HG03066 (cell line): ENCODE data around the gene SGMS2.

Experiments
- ATAC-seq: cut with Tn5 transposase; IDR thresholded peaks from one replicate; pipeline ENCODE4 v1.9.1; 2021; ENCODE audit warnings: low read depth; ENCODE audit not compliant: unreplicated experiment

SGMS2 gene

GRCh38 chr4:107863850-107864371, 39.2 kb downstream of the SGMS2 start:
- ATAC-seq = no peak

GRCh38 chr4:107866726-107867125, 42.0 kb downstream of the SGMS2 start:
- ATAC-seq = no peak

- ATAC-seq = no peak
These were observed 45.5 kb downstream of the SGMS2 start for GRCh38 chr4:107870236-107870635.

DNA sequence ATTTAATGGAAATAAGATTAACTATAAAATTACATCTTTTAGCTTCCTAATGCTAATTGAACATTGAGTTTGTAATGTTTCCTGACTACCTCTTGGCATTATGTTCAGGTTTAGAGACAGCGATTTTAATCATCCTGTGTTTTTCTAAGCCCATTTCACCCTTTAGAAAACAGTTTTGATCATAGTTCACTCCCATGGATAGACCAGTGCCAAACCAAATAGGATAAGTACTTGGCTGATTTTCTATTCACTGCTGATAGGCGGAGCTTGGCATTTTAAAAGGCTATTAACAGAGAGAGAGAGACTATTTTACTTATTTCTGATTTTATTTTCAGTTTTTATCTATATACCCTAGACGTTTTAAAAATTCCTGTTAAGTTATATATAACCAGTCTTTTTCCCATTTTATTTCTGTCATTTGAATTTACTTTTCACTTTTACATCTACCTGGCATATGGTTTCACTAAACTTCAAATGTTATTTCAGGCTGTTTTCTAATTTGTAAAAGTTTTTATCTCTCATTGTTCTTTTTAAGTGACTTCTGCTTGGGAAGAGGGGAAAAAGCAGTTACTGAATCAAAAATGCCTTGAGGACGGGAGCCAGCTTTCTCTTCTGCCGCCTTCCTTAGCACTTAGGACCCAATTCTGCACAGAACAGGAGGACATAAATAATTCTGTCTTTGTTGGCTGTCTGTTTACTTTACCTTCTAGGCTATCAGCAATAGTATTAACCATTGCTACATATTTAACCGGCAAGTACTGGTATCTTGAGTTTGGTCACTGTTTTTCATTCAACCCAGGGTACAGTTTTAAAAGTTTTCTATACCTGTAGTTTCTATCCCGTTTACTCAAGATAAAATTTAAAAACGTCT, 46.4 kb downstream of the SGMS2 start:
- ATAC-seq = no peak

- no peak for ATAC-seq
These were observed 49.3 kb downstream of the SGMS2 start for GRCh38 chr4:107874024-107874423.

GRCh38 chr4:107876099-107876498, 51.4 kb downstream of the SGMS2 start:
- ATAC-seq = no peak

DNA sequence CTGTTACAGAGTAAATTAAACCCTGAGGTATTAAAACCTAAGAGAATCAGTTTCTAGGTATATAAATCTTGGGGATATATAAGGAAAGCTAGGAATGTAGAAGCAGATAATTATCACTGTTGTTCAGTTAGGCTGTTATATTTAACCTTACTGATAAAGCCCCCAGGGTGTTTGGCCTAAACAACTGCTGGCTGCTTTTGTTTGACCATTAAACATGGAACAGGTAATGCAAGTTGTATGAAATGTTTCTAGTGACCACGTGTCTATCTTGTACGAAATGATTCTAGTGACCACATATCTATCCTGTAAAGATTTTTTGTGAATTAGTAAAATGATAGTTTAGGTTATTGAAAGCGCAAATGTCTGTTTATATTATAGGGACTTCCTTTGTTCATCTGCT, 52.6 kb downstream of the SGMS2 start:
- ATAC-seq = no peak

DNA sequence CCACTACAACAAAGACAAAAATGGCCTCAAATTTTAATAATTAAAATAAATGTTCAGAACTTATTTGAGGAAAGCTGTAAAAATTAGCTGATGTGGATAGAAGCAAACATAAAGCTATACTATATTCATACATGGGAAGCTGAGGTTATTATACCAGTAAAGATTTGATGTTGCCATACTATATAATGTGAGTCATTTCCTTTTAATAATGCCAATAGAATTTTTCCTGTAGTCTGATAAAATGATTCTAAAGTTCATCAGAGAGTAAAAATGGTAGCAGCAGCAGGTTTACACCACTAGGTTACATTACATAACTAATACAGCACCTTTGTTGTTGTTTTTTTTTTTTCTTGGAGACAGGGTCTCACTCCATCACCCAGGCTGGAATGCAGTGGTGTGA, 61.1 kb downstream of the SGMS2 start:
- ATAC-seq = no peak

- ATAC-seq = no peak
These were observed 63.5 kb downstream of the SGMS2 start for GRCh38 chr4:107888237-107888636.

GRCh38 chr4:107890779-107891178, 66.0 kb downstream of the SGMS2 start:
- no peak for ATAC-seq

DNA sequence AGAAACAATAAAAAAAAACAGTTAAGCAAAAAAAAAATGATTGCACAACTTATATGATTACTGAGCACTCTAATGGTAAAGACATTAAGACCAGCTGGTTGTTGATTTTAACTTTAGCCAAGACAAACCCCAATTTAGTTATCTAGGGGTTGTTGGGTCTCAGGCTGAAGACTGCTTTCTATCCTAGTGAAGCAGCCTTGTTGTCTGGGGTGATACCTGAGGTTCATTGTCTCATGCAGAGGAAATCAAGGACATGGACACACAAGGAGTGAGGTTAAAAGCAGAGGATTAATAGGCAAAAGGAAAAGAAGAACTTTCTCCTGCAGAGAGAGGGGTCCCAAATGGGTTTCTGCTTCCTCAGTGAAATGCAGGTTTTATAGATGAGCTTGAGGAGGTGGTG, 66.6 kb downstream of the SGMS2 start:
- ATAC-seq = no peak

GRCh38 chr4:107893171-107894137, 68.7 kb downstream of the SGMS2 start:
- no peak for ATAC-seq

GRCh38 chr4:107894138-107894603, 69.4 kb downstream of the SGMS2 start:
- no peak for ATAC-seq

- ATAC-seq = no peak
These were observed 71.5 kb downstream of the SGMS2 start for GRCh38 chr4:107896158-107896645.

- ATAC-seq = no peak
These were observed 71.9 kb downstream of the SGMS2 start for GRCh38 chr4:107896646-107897045.

- ATAC-seq = no peak
These were observed 73.1 kb downstream of the SGMS2 start for GRCh38 chr4:107897823-107898222.

DNA sequence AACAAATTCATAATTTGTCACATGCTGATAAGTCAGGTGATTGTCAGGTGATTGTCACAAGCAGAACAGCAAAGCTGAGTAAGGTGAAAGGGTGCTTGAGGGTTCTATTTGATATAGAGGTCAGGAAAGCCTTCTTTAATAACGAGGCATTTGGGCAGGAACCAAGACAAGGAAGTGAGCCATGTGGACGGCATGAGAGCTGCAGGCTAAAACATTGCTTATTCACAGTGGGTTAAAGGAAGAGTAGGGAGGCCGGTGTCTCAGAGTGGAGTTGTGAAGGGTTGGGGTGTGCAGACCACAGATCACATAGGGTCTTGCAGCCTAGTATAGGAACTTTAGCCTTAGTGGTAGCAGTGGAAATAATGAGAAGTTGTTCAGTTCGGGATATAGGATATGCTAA, 75.3 kb downstream of the SGMS2 start:
- ATAC-seq = no peak

DNA sequence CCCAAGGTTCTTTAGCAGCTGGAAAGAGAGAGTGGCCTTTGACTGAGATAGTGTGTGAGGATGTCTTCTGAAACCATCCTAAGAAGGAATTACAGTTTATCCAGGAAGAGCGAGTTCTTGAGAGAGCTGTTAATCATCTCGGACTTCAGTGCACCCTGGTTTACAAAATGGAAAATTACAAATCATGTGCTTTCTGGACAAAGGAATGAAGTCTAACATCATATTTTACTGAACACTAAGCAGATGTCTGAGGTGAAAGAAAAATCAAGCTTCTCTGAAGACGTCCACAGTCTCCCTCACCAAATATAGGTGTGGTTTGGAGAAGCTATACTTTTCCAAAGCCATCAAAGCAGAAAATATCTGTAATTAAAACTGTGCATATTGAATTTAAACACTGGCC, 75.8 kb downstream of the SGMS2 start:
- no peak for ATAC-seq

DNA sequence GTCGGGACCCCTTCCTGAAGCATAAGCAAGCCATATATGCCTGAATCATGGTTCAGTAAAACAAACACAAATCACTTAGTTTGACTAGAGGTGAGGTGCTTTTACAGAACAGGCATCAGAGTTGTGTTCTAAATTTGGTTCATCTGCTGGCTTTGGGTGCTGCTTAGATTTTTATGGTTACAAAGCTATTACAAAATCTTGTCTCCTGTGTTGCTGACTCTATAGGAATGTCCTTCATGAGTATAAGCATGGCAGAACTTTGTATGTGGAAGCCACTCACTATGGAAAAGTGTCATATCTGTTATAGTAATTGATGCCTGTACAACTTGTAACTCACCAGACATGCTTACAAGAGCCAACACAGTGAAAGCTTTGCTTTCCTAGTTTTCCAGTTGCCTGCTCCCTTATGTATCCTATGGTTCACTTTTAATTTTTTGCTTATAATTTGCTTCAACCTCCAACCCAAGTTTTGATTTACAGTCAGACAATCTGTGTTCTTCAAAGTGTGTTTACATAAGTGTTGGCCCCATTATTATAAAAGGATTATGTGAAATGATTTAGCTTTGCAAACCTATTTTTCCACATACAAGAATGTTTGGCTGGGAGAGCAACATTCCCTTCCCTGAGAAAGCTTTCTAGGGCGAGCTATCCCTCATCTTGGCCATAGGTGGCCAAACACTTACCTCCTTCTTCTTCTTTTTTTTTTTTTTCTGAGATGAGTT, 76.6 kb downstream of the SGMS2 start:
- ATAC-seq = no peak

DNA sequence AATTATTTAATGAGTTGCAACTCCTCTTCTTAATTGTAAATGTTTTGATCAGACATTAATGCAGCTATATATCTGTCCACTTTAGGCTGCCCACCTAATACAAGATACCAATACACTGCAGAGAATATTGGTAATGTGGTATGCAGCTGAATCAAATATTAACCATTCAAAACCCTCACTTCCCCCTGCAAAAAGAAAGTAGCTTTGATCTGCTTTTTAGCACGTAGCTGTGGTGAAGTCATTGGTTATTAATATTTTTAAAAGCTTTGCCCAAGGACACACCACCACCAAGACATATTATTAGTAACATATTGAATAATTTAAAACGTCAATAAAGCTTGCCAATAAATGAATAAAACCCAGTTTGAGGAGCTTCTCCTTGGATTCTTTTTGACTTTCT, 78.0 kb downstream of the SGMS2 start:
- peak; percentile 79 for ATAC-seq
